Adipocyte (in vitro differentiated cells): ENCODE measurements around the gene ADAMTS2.
"Not testable (repeated sequence)": the region's sequence is repeated elsewhere in the genome, so short reads cannot be mapped to it uniquely, and the experiment has no call there.

Experiments used
- DNase-seq: peaks from one replicate; pipeline ENCODE4 v3.0.0-alpha.2; 2015; ENCODE audit warnings: low read depth
- H3K27me3 ChIP-seq: replicated peaks from 2 replicates; pipeline ENCODE4 v1.7.0; 2013; ENCODE audit warnings: mild to moderate bottlenecking, low read length, moderate library complexity; ENCODE audit not compliant: control insufficient read depth, insufficient read depth
- H3K36me3 ChIP-seq: 2 replicates; pipeline ENCODE4 v1.7.0; 2013; ENCODE audit warnings: low read length, mild to moderate bottlenecking, moderate library complexity; ENCODE audit not compliant: control insufficient read depth, insufficient read depth, severe bottlenecking
- H3K4me1 ChIP-seq: 2 replicates; pipeline ENCODE4 v1.7.0; 2013; ENCODE audit warnings: mild to moderate bottlenecking, low read length, moderate library complexity; ENCODE audit not compliant: control insufficient read depth, insufficient read depth
- H3K4me3 ChIP-seq: 2 replicates; pipeline ENCODE4 v1.7.0; 2013; ENCODE audit warnings: mild to moderate bottlenecking, low read length, moderate library complexity
- H3K9ac ChIP-seq: 2 replicates; pipeline ENCODE4 v1.7.0; 2013; ENCODE audit warnings: mild to moderate bottlenecking, low read length, moderate library complexity
- H3K9me3 ChIP-seq: 2 replicates; pipeline ENCODE4 v1.7.0; 2013; ENCODE audit warnings: mild to moderate bottlenecking, low read length, moderate library complexity; ENCODE audit not compliant: control insufficient read depth

The ADAMTS2 gene

GRCh38 chr5:179223528-179223927 is 121.7 kb downstream of the ADAMTS2 start:
- no peak overlapping the region for H3K4me3 ChIP-seq
- DNase-seq = no peak
- H3K36me3 ChIP-seq = peaks cover 12% of the 10 kb centered on the region
- peaks cover 14% of the 10 kb centered on the region for H3K4me1 ChIP-seq
- H3K9ac ChIP-seq = no peak overlapping the region
- H3K9me3 ChIP-seq = no peaks in the 10 kb centered on the region
- H3K27me3 ChIP-seq = no peaks in the 10 kb centered on the region

DNA sequence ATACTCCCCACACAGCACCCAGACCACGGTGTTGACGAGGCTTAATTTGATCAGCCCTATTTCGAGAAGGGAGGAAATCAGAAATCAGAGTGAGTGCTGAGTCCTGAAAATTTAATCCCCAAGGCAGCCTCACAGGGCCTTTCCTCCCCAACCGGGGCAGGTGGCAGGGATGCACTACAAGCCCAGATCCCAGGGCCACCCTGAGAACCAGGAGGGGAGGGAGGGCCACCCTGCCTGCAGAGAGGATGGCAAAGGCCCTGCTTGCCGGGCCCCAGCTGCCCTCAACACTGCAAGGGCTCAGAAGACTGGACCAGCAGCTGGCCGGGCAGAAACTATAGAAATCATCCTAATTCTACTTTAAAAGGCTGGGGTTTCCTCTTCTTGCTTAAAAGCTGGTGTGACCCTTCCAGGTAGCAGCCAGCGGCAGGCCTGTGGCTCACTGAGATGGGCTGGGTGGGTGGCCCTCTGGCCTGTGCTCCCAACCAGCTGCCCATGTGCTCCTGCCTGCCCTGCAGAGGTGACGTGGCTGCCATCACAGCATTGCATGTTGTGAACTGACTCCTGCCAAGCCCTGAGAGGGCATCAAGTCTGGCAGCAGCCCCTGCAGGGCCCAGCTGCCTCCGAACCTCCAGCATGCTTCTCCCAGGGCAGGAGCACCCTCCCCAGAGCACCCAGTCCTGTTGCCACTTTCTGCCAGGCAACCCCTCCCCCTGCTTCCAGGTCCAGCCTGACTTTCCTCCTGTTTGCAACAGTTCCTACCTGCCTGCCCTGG is 122.8 kb downstream of the ADAMTS2 start:
- DNase-seq = no peak

GRCh38 chr5:179221877-179222220 is 123.4 kb downstream of the ADAMTS2 start:
- H3K4me3 ChIP-seq = no peak overlapping the region
- no peak for DNase-seq
- H3K4me1 ChIP-seq = peaks cover 15% of the 10 kb centered on the region
- no peaks in the 10 kb centered on the region for H3K27me3 ChIP-seq
- H3K9ac ChIP-seq = no peak overlapping the region
- H3K9me3 ChIP-seq = no peaks in the 10 kb centered on the region
- peaks cover 12% of the 10 kb centered on the region for H3K36me3 ChIP-seq

More for the DNA sequence above, 122.8 kb downstream of the ADAMTS2 start:
- Histone ChIP-seq H3K9ac (no peak overlapping the region), H3K4me1 (peaks cover 15% of the 10 kb centered on the region), H3K9me3 (no peaks in the 10 kb centered on the region), H3K36me3 (peaks cover 12% of the 10 kb centered on the region), H3K4me3 (no peak overlapping the region), H3K27me3 (no peaks in the 10 kb centered on the region)

DNA sequence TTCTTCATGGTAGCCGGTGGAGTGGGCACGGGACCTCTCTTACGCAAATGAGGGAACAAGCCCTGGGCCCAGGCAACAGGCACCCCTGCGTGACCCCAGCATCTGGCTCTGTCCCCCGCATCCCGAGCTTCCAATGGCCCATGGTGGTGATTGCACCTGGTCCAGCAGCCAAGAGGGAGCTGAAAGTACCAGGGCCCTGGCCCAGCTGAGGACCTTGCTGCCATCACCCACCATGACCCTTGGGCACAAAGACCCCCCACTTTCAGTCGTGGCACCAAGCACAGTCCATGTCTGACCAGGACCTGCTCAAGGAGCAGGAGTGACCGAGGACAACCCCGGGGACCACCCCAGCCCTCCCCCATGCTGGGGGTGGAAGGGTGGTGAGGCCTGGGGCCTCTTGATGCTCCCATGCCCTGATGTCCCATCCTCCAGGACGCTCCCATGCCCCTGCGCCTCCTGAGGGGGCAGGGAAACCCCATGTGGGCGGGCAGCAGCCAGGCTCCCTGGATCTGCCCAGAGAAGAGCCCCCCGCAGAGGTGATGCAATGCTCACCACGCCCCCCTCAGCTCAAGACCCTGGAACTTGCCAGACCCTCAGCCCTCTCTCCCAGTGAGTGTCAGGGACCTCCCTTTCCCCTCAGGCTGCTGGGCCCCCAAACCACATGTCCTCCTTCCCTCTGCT is 123.9 kb downstream of the ADAMTS2 start:
- Histone ChIP-seq H3K36me3 (peaks cover 16% of the 10 kb centered on the region), H3K4me1 (peaks cover 16% of the 10 kb centered on the region), H3K27me3 (no peaks in the 10 kb centered on the region), H3K4me3 (no peak overlapping the region), H3K9me3 (no peaks in the 10 kb centered on the region), H3K9ac (no peak overlapping the region)
- DNase-seq = no peak

DNA sequence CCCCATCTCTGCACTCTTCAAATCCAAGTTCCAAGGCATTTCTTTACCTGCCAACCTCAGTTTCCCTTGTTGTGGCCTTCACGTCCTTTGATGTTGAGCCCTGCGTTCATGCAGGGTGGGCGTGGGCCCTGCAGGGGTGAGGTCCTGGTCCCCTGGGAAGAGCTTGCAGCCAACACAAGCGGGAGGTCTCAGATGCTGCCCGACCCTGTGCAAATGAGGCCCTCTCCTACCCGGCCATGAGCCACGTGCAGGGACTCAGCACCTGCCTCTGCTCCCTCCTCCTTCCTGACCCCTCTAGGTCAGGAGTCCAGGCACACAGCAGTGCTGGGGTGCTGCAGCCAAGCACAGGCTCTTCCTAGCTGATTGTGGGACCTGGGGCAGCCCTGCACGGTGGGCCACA is 124.5 kb downstream of the ADAMTS2 start:
- Histone ChIP-seq H3K9ac (no peak overlapping the region), H3K4me1 (peaks cover 16% of the 10 kb centered on the region), H3K27me3 (no peaks in the 10 kb centered on the region), H3K9me3 (no peaks in the 10 kb centered on the region), H3K36me3 (peaks cover 16% of the 10 kb centered on the region), H3K4me3 (no peak overlapping the region)
- DNase-seq = no peak

- H3K9me3 ChIP-seq = no peaks in the 10 kb centered on the region
- peaks cover 16% of the 10 kb centered on the region for H3K36me3 ChIP-seq
- H3K4me3 ChIP-seq = no peak overlapping the region
- peaks cover 19% of the 10 kb centered on the region for H3K4me1 ChIP-seq
- no peak for DNase-seq
- no peaks in the 10 kb centered on the region for H3K27me3 ChIP-seq
- H3K9ac ChIP-seq = no peak overlapping the region
Observed at GRCh38 chr5:179219661-179220620, 125.3 kb downstream of the ADAMTS2 start.

DNA sequence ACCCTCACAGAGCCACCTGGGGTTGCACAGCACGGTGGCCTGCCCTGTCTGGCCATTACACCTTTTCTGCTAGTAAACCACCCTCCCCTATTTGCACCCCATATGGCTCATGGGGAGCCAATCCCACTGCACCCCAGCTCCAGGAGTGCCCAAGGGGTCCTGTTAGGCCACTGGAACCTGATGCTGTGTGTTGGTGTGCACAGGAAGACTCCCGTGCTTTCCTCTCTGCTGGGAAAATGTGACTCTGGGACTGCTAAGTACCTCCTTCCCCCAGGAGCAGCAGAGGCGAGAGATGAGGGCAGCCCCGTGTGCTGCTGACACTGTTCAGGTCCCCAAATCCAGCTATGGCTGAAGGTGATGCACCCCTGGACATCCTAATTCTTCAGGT is 126.3 kb downstream of the ADAMTS2 start:
- H3K4me3 ChIP-seq = no peak overlapping the region
- no peaks in the 10 kb centered on the region for H3K27me3 ChIP-seq
- no peaks in the 10 kb centered on the region for H3K9me3 ChIP-seq
- H3K36me3 ChIP-seq = peaks cover 13% of the 10 kb centered on the region
- peaks cover 19% of the 10 kb centered on the region for H3K4me1 ChIP-seq
- no peak for DNase-seq
- no peak overlapping the region for H3K9ac ChIP-seq

- no peak overlapping the region for H3K9ac ChIP-seq
- H3K4me1 ChIP-seq = peaks cover 19% of the 10 kb centered on the region
- H3K4me3 ChIP-seq = no peak overlapping the region
- H3K9me3 ChIP-seq = no peaks in the 10 kb centered on the region
- no peak for DNase-seq
- peaks cover 6% of the 10 kb centered on the region for H3K36me3 ChIP-seq
- H3K27me3 ChIP-seq = no peaks in the 10 kb centered on the region
Observed at GRCh38 chr5:179217956-179218942, 127.0 kb downstream of the ADAMTS2 start.

GRCh38 chr5:179217356-179217755 is 127.9 kb downstream of the ADAMTS2 start:
- H3K4me1 ChIP-seq = peaks cover 19% of the 10 kb centered on the region
- no peak for DNase-seq
- no peak overlapping the region for H3K9ac ChIP-seq
- H3K4me3 ChIP-seq = no peak overlapping the region
- peaks cover 5% of the 10 kb centered on the region for H3K36me3 ChIP-seq
- H3K27me3 ChIP-seq = no peaks in the 10 kb centered on the region
- no peaks in the 10 kb centered on the region for H3K9me3 ChIP-seq

DNA sequence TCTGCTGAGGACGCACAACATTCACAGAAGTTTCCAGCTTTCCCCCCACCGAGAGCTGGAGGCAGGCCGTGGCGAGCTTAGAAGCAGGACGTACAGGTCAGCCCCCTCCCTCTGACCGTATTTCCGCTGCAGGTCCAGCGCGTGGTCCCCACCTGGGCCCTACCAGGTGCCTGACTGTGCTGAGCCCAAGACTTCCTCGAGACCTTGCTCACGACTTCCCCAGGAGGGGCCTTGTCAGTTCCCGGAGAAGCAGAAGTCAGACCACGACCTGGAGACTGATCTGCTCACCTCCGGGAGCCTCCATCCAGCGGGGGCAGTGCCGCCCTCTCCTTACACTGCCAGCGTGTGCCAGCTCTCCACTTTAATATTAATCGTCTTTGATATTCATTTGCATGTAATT is 128.9 kb downstream of the ADAMTS2 start:
- not testable (repeated sequence) for H3K36me3 ChIP-seq, H3K4me3 ChIP-seq, H3K9ac ChIP-seq, DNase-seq, H3K9me3 ChIP-seq, H3K27me3 ChIP-seq
- peaks cover 19% of the 10 kb centered on the region for H3K4me1 ChIP-seq
